ENCODE measurements around the gene LPGAT1.

DNA sequence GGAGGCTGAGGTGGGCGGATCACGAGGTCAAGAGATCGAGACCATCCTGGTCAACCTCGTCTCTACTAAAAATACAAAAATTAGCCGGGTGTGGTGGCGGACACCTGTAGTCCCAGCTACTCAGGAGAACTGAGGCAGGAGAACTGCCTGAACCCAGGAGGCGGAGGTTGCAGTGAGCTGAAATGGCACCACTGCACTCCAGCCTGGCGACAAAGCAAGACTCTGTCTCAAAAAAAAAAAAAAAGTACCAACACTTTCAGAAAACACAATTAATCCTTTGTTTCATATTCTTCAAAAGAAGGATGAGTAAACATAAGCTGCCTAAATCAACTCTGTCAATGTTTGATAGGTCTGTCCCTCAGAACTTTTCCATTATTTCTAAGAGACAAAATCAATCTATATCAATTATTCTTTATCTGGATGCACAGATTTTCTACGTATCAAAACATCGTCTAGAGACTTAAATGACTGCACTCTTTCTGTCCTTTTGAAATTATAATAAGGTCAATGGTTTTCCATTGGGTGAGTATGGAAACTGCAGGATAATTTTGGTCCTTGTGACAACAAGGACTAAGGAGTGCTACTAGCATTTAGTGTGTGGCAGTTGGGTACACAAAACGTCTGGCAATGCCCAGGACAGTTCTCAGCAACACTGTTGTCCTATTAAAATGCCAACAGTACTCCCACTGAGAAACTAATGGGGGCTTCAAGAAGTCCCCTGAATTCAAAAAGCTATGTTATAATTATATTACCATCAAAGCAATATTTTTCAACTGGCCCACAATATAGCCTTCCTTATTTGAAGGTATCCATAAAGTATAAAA, 40.7 kb downstream of the LPGAT1 start:
- TF ChIP-seq, protein P1, sequence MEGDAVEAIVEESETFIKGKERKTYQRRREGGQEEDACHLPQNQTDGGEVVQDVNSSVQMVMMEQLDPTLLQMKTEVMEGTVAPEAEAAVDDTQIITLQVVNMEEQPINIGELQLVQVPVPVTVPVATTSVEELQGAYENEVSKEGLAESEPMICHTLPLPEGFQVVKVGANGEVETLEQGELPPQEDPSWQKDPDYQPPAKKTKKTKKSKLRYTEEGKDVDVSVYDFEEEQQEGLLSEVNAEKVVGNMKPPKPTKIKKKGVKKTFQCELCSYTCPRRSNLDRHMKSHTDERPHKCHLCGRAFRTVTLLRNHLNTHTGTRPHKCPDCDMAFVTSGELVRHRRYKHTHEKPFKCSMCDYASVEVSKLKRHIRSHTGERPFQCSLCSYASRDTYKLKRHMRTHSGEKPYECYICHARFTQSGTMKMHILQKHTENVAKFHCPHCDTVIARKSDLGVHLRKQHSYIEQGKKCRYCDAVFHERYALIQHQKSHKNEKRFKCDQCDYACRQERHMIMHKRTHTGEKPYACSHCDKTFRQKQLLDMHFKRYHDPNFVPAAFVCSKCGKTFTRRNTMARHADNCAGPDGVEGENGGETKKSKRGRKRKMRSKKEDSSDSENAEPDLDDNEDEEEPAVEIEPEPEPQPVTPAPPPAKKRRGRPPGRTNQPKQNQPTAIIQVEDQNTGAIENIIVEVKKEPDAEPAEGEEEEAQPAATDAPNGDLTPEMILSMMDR (IDR thresholded peaks at IDR 0.05), result no peak
- TF ChIP-seq POLR2A (IDR thresholded peaks at IDR 0.05), result no peak

All from thyroid gland (tissue), 4 donors.